H1 (cell line): ENCODE results near the gene BRD9.

ENCODE experiments used
- BRCA1 ChIP-seq: IDR thresholded peaks from 2 replicates; pipeline ENCODE4 v1.6.1; 2012; ENCODE audit warnings: low read depth, low read length, improper control_type of control experiment
- POLR2A ChIP-seq, 2 experiments: IDR thresholded peaks; 1 replicate in 1 of 2; 2 replicates in 1 of 2; pipeline ENCODE4 v1.6.1; 2011; ENCODE audit warnings: low read depth in 2 of 2, low read length in 2 of 2, mild to moderate bottlenecking in 2 of 2; ENCODE audit errors: control extremely low read depth in 1 of 2
- RAD21 ChIP-seq, 2 experiments: IDR thresholded peaks in 1 of 2; conservative IDR thresholded peaks in 1 of 2; 2 replicates each; pipeline ENCODE4 v1.6.1; 2011; ENCODE audit warnings: low read depth in 2 of 2, low read length in 2 of 2, improper control_type of control experiment in 1 of 2, inconsistent platforms in 1 of 2, mild to moderate bottlenecking in 1 of 2, moderate library complexity in 1 of 2
- SIN3A ChIP-seq, 2 experiments: IDR thresholded peaks in 1 of 2; conservative IDR thresholded peaks in 1 of 2; 2 replicates each; pipeline ENCODE4 v1.6.1; 2011 to 2012; ENCODE audit warnings: low read length in 2 of 2, improper control_type of control experiment in 1 of 2, low read depth in 1 of 2, mild to moderate bottlenecking in 1 of 2
- TF ChIP-seq, protein P1 (sequence below), 3 experiments: IDR thresholded peaks; 1 replicate in 2 of 3; 2 replicates in 1 of 3; pipeline versions ENCODE4 v1.5.1 to v1.6.1; 2011; ENCODE audit warnings: low read length in 3 of 3, mild to moderate bottlenecking in 3 of 3, inconsistent platforms in 2 of 3, low read depth in 1 of 3, moderate library complexity in 1 of 3; ENCODE audit not compliant: insufficient read depth in 1 of 3; ENCODE audit errors: control extremely low read depth in 1 of 3

DNA sequence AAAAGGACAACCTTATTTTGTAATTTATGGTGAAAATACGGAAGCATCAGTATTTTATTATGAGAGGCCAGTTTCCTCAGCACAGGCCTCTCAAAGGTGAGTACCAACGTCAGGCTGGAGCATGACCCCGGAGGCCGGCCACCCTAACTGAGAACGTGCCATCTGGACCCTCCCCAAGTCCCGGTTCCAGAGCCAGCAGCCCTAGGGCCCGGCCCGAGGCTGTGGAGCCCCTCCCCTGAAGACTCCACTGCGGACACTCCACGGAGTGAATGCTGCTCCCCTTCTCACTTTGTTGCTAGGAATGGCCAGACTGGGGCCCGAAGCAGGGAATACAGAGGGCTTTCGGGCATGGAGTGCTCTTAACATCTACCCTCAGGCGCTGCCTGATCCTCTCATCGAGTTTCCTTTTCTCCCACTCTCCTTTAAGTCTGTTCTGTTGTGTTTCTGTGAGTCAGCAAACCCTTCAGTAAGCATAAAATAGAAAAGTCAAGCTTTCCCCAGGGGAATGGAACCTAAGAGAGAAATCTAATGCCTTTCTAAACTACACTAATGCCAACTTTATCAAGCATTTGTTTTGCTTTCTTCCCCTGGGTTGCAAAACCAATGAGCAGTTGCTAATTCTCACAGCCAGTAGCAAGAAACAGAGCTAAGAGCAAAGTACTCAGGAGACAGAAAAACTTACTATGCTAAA is 4.5 kb downstream of the BRD9 start:
- TF ChIP-seq POLR2A (IDR thresholded peaks at IDR 0.05; ENCODE audit: control extremely low read depth in 1 of 2, low read depth in 2 of 2, low read length in 2 of 2) (no peak), BRCA1 (no peak), RAD21 (IDR thresholded peaks at IDR 0.05 in 1 of 2, conservative IDR thresholded peaks at IDR 0.05 in 1 of 2; ENCODE audit: low read depth in 2 of 2, low read length in 2 of 2) (no peak), SIN3A (conservative IDR thresholded peaks at IDR 0.05 in 1 of 2, IDR thresholded peaks at IDR 0.05 in 1 of 2; ENCODE audit: low read depth in 1 of 2, low read length in 2 of 2) (no peak)
- TF ChIP-seq, protein P1, sequence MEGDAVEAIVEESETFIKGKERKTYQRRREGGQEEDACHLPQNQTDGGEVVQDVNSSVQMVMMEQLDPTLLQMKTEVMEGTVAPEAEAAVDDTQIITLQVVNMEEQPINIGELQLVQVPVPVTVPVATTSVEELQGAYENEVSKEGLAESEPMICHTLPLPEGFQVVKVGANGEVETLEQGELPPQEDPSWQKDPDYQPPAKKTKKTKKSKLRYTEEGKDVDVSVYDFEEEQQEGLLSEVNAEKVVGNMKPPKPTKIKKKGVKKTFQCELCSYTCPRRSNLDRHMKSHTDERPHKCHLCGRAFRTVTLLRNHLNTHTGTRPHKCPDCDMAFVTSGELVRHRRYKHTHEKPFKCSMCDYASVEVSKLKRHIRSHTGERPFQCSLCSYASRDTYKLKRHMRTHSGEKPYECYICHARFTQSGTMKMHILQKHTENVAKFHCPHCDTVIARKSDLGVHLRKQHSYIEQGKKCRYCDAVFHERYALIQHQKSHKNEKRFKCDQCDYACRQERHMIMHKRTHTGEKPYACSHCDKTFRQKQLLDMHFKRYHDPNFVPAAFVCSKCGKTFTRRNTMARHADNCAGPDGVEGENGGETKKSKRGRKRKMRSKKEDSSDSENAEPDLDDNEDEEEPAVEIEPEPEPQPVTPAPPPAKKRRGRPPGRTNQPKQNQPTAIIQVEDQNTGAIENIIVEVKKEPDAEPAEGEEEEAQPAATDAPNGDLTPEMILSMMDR (IDR thresholded peaks at IDR 0.05; ENCODE audit: control extremely low read depth in 1 of 3, insufficient read depth in 1 of 3, low read depth in 1 of 3, low read length in 3 of 3) = no peak
